AG09309 (cell line): ENCODE data around the gene TMEM208.

ENCODE experiments used
- DNase-seq: peaks from one replicate; pipeline ENCODE4 v3.0.0-alpha.2; 2010; ENCODE audit warnings: low read depth
- H3K4me3 ChIP-seq: 2 replicates; pipeline ENCODE4 v1.5.1; 2011; ENCODE audit warnings: mild to moderate bottlenecking, low read depth, low read length, moderate library complexity; ENCODE audit not compliant: control insufficient read depth
- CTCF ChIP-seq: IDR thresholded peaks from 2 replicates; pipeline ENCODE4 v1.5.1; 2011; ENCODE audit warnings: mild to moderate bottlenecking, low read depth, low read length, inconsistent platforms; ENCODE audit not compliant: insufficient read depth, control insufficient read depth; ENCODE audit errors: missing control alignments

Gene TMEM208

GRCh38 chr16:67264277-67264676, 37.3 kb downstream of the TMEM208 start:
- H3K4me3 ChIP-seq: no peak overlapping the region
- DNase-seq: no peak
- TF ChIP-seq CTCF: peak; percentile 17

GRCh38 chr16:67264866-67265265, 37.9 kb downstream of the TMEM208 start:
- H3K4me3 ChIP-seq: no peak overlapping the region
- TF ChIP-seq CTCF: no peak
- DNase-seq: no peak

GRCh38 chr16:67265834-67266233, 38.9 kb downstream of the TMEM208 start:
- no peak for TF ChIP-seq CTCF
- DNase-seq: no peak
- H3K4me3 ChIP-seq: no peak overlapping the region

GRCh38 chr16:67268136-67268579, 41.2 kb downstream of the TMEM208 start:
- TF ChIP-seq CTCF: no peak
- no peak overlapping the region for H3K4me3 ChIP-seq
- no peak for DNase-seq

- TF ChIP-seq CTCF: no peak
- DNase-seq: no peak
- no peak overlapping the region for H3K4me3 ChIP-seq
These were observed 42.8 kb downstream of the TMEM208 start for GRCh38 chr16:67269766-67270165.

GRCh38 chr16:67270931-67271338, 44.0 kb downstream of the TMEM208 start:
- no peak for DNase-seq
- TF ChIP-seq CTCF: no peak
- no peak overlapping the region for H3K4me3 ChIP-seq

- DNase-seq: no peak
- no peak for TF ChIP-seq CTCF
- H3K4me3 ChIP-seq: no peak overlapping the region
These were observed 44.5 kb downstream of the TMEM208 start for GRCh38 chr16:67271446-67271845.
